HG03558 (cell line): Measurements from ENCODE around the gene CFDP1.

ENCODE experiments used
- ATAC-seq: cut with Tn5 transposase; IDR thresholded peaks from one replicate; pipeline ENCODE4 v1.9.1; 2021; ENCODE audit warnings: moderate number of reproducible peaks; ENCODE audit not compliant: unreplicated experiment; ENCODE audit errors: extremely low read depth

Gene CFDP1

GRCh38 chr16:75326333-75326732 is 107.0 kb downstream of the CFDP1 start:
- ATAC-seq: no peak

DNA sequence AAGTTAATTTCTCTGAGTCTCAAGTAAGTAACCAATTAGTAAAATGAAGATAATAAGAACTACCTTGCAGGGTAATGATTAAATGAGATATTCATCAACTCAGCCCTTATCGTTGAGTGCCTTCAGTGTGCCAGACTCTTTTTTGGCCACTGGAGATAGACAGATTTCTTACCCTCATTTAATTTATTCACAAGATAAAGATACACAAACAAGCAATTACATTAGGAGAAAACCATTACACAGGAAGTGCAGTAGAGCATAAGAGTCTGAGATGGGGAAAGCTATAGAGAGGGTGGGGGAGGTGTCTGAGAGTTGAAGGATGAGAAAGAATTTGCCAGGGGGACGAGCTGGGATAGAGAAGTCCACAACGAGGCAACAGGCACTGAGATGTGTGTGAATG is 109.4 kb downstream of the CFDP1 start:
- no peak for ATAC-seq

DNA sequence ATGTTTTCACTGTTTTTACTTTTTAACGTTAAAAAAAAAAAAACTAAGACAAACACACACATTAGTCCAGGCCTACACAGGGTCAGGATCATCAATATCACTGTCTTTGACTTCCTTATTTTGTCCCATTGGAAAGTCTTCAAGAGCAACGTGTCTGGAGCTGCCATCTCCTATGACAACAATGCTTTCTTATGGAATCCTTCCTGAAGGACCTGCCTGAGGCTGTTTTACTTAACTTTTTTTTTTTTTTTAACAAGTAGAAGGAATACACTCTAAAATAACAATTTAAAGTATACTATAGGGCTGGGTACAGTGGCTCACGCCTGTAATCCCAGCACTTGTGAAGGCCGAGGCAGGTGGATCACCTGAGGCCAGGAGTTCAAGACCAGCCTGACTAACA is 110.1 kb downstream of the CFDP1 start:
- no peak for ATAC-seq

GRCh38 chr16:75322740-75323139 is 110.6 kb downstream of the CFDP1 start:
- no peak for ATAC-seq

- no peak for ATAC-seq
Measured at GRCh38 chr16:75320435-75320834, 112.9 kb downstream of the CFDP1 start.

- peak; percentile 53 for ATAC-seq
Measured at GRCh38 chr16:75319513-75320411, 113.5 kb downstream of the CFDP1 start.

GRCh38 chr16:75318737-75319136 is 114.6 kb downstream of the CFDP1 start:
- ATAC-seq: no peak

DNA sequence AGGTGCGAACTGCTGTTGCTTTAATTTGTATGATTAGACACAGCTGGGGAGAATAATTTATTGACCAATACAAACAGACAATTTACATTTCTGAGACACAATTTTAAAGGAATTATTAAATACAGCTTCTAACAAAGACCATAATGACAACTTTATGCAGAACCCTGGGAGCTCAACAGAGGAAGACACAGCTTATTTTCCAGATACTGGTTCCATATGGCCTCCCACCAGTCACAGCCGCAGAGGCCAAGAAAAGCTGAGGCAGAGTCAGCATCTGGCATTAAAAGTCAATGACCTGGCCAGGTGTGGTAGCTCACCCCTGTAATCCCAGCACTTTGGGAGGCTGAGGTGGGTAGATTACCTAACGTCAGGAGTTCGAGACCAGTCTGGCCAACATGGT is 115.8 kb downstream of the CFDP1 start:
- ATAC-seq: no peak

DNA sequence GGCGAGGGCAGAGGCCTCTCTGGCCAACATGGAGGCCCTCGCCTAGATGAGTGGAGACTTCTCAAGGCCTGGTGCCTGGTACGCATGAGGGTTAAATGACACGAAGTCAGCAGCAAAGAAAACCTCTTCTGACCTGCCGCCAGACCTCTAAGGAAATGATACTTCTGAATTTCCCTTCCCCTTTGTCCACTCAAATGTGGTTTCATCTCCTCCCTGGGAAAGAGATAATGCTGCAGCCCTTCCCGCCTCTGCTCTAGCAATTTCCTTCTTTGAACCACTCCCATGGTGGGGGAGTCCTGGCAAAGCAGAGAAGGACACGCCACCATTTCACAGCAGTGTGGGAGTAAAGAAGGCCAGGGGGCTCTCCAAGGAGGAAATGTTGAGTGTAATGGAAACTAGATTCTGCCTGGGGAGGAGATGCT is 116.2 kb downstream of the CFDP1 start:
- no peak for ATAC-seq

GRCh38 chr16:75315539-75316306 is 117.6 kb downstream of the CFDP1 start:
- ATAC-seq: no peak

DNA sequence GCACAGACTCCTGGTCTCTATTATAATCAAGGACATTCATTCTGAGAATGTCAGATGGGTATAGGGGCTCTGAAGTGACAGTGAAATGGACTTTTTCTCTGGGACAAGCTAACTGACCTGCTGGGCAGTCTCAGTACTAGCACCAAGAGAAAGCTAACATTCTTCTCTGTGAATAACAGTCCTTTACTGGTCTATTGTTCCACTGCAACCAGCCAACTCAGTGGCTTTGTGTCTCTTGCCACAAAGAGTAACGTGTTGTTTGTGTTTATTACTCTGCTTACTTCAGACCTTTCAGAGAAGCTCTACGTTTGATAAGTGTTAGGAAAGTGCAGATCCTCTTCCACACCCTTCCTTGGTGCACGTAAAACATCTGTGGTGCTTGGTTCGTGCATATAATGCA is 120.4 kb downstream of the CFDP1 start:
- no peak for ATAC-seq

- no peak for ATAC-seq
Measured at GRCh38 chr16:75311383-75311938, 121.8 kb downstream of the CFDP1 start.

GRCh38 chr16:75310541-75310940 is 122.8 kb downstream of the CFDP1 start:
- ATAC-seq: no peak

DNA sequence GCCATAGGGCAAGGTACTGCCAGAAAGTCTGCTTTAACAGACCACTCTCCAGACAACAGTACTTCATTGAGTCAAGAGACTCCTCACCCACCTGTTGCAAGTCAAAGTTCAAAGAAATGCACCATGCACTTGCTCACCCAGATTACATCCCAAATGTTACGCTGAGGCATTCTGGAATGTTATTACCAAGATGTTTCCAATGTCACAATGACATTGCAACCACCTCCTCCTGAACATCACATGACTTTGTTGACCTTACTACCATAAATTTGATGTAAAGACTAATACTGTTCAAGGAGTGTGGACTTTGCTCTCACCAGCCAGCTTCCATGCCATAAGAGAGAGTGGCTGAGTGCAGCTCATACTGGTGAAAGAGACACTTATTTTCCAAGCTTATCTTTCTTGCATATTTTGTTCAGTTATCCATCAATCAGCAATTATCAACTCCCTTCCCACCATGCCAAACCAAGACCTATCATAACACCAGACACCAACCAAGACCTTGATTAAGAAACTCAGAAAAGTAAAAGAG is 123.3 kb downstream of the CFDP1 start:
- ATAC-seq: no peak

- ATAC-seq: no peak
Measured at GRCh38 chr16:75309156-75309555, 124.1 kb downstream of the CFDP1 start.

DNA sequence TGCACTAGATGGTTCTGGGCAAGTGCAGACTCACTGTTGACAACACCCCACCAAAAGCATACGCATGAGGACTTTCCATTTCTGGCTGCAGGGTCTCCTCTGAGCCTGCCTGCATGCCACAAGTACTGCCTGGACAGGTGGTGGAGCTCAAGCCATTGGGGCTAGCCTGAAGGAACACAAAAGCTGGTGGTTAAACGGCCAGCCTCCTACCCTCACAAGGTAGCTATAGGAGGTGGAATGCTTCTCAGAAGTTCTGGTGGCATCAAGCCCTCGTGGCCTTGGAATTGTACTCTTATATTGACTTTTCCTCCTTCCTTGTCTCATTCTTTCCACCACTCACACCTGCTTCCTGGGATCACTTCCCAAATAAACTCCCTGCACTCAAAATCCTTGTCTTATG is 125.3 kb downstream of the CFDP1 start:
- no peak for ATAC-seq

DNA sequence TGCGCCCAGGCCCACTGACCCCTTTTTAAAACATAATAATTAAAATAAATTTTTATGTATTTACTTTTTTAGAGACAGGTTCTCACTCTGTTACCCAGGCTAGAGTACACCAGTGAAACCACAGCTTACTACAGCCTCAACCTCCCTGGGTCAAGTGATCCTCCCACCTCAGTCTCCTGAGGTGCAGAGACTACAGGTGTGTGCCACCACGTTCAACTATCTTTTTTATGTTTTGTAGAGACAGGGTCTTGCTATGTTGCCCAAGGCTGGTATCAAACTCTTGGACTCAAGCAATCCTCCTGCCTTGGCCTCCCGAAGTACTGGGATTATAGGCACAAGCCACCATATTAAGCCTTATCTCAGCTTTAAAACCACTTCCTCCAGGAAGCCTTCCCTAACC is 125.8 kb downstream of the CFDP1 start:
- no peak for ATAC-seq

- ATAC-seq: no peak
Measured at GRCh38 chr16:75306099-75306762, 127.1 kb downstream of the CFDP1 start.

DNA sequence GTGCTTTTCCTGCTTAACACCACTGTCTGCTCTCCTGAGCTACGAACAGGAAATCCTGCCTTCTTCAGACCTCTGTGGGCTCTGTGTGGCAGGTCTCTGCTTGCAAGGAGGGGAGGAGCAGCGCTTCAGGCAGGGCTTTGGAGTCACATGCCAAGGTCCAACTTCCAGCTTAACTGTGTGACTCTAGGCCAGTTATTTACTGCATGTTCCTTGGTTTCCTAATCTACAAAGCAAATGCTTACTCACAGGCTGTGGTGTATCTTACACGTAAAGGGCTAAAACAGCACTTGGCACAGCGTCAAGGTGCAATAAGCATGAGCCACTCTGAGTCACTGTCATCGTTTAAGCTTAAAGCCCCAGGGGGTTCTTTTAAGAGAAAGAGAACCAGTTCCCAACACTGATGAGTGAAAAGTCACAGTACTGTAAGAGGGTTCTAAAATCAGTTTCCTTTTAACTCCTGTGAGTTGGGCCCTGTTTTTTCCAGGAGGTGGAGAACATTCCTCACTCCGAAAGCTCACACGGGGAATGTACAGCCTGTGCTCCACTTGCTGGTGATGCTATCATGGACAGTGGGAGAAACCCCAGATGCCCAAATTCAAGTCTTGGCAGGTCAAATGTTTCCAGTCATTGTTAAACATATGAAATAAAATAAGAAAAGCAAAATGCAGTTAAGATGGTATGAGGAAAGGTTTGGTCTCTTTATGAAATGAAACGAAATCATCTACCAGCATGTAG is 127.8 kb downstream of the CFDP1 start:
- ATAC-seq: peak; percentile 76
